ENCODE results near the gene FEM1B.

Gene FEM1B

GRCh38 chr15:68304589-68305337 is 27.2 kb downstream of the FEM1B start:
- Mint-ChIP-seq H3K9me3 (no peaks in the 10 kb centered on the region), H3K27ac (no peak overlapping the region), H3K27me3 (peaks cover 18% of the 10 kb centered on the region), H3K4me3 (no peak overlapping the region), H3K36me3 (peaks cover 5% of the 10 kb centered on the region), H3K4me1 (peaks cover 11% of the 10 kb centered on the region)
- ATAC-seq = no peak

- ATAC-seq = no peak
- peaks cover 11% of the 10 kb centered on the region for H3K4me1 Mint-ChIP-seq
- peaks cover 5% of the 10 kb centered on the region for H3K36me3 Mint-ChIP-seq
- H3K27ac Mint-ChIP-seq = no peak overlapping the region
- peaks cover 18% of the 10 kb centered on the region for H3K27me3 Mint-ChIP-seq
- H3K9me3 Mint-ChIP-seq = no peaks in the 10 kb centered on the region
- no peak overlapping the region for H3K4me3 Mint-ChIP-seq
Measured at GRCh38 chr15:68305420-68305871, 27.9 kb downstream of the FEM1B start.

- no peak overlapping the region for H3K4me3 Mint-ChIP-seq
- no peaks in the 10 kb centered on the region for H3K9me3 Mint-ChIP-seq
- H3K36me3 Mint-ChIP-seq = no peaks in the 10 kb centered on the region
- H3K4me1 Mint-ChIP-seq = peaks cover 11% of the 10 kb centered on the region
- no peak for ATAC-seq
- peaks cover 18% of the 10 kb centered on the region for H3K27me3 Mint-ChIP-seq
- peak overlapping the region; percentile 17 for H3K27ac Mint-ChIP-seq
Measured at GRCh38 chr15:68307131-68307928, 29.8 kb downstream of the FEM1B start.

GRCh38 chr15:68309024-68309423 is 31.5 kb downstream of the FEM1B start:
- no peaks in the 10 kb centered on the region for H3K36me3 Mint-ChIP-seq
- H3K4me1 Mint-ChIP-seq = peaks cover 11% of the 10 kb centered on the region
- ATAC-seq = no peak
- no peaks in the 10 kb centered on the region for H3K9me3 Mint-ChIP-seq
- no peak overlapping the region for H3K27ac Mint-ChIP-seq
- H3K4me3 Mint-ChIP-seq = no peak overlapping the region
- H3K27me3 Mint-ChIP-seq = peaks cover 26% of the 10 kb centered on the region

- peaks cover 39% of the 10 kb centered on the region for H3K27me3 Mint-ChIP-seq
- no peaks in the 10 kb centered on the region for H3K9me3 Mint-ChIP-seq
- H3K27ac Mint-ChIP-seq = no peak overlapping the region
- peaks cover 11% of the 10 kb centered on the region for H3K4me1 Mint-ChIP-seq
- H3K4me3 Mint-ChIP-seq = no peak overlapping the region
- no peaks in the 10 kb centered on the region for H3K36me3 Mint-ChIP-seq
- ATAC-seq = no peak
Measured at GRCh38 chr15:68310178-68310803, 32.7 kb downstream of the FEM1B start.

- ATAC-seq = no peak
- Mint-ChIP-seq H3K4me3 (no peak overlapping the region), H3K27me3 (peaks cover 44% of the 10 kb centered on the region), H3K4me1 (peaks cover 11% of the 10 kb centered on the region), H3K9me3 (no peaks in the 10 kb centered on the region), H3K27ac (no peak overlapping the region), H3K36me3 (no peaks in the 10 kb centered on the region)
Measured at GRCh38 chr15:68310804-68311463, 33.4 kb downstream of the FEM1B start.

GRCh38 chr15:68311464-68311835 is 33.9 kb downstream of the FEM1B start:
- no peaks in the 10 kb centered on the region for H3K9me3 Mint-ChIP-seq
- no peaks in the 10 kb centered on the region for H3K36me3 Mint-ChIP-seq
- peaks cover 7% of the 10 kb centered on the region for H3K4me1 Mint-ChIP-seq
- peaks cover 44% of the 10 kb centered on the region for H3K27me3 Mint-ChIP-seq
- no peak overlapping the region for H3K27ac Mint-ChIP-seq
- no peak for ATAC-seq
- no peak overlapping the region for H3K4me3 Mint-ChIP-seq

- no peak overlapping the region for H3K27ac Mint-ChIP-seq
- no peak overlapping the region for H3K4me3 Mint-ChIP-seq
- peaks cover 44% of the 10 kb centered on the region for H3K27me3 Mint-ChIP-seq
- no peak for ATAC-seq
- H3K36me3 Mint-ChIP-seq = no peaks in the 10 kb centered on the region
- no peaks in the 10 kb centered on the region for H3K9me3 Mint-ChIP-seq
- H3K4me1 Mint-ChIP-seq = peaks cover 1% of the 10 kb centered on the region
Measured at GRCh38 chr15:68311859-68312557, 34.5 kb downstream of the FEM1B start.

- no peaks in the 10 kb centered on the region for H3K36me3 Mint-ChIP-seq
- H3K27me3 Mint-ChIP-seq = peaks cover 38% of the 10 kb centered on the region
- no peaks in the 10 kb centered on the region for H3K9me3 Mint-ChIP-seq
- H3K4me1 Mint-ChIP-seq = no peaks in the 10 kb centered on the region
- H3K4me3 Mint-ChIP-seq = no peak overlapping the region
- H3K27ac Mint-ChIP-seq = no peak overlapping the region
- ATAC-seq = no peak
Measured at GRCh38 chr15:68312701-68313204, 35.2 kb downstream of the FEM1B start.

GRCh38 chr15:68313501-68314410 is 36.2 kb downstream of the FEM1B start:
- Mint-ChIP-seq H3K27ac (no peak overlapping the region), H3K27me3 (peaks cover 37% of the 10 kb centered on the region), H3K36me3 (no peaks in the 10 kb centered on the region), H3K4me3 (no peak overlapping the region), H3K4me1 (no peaks in the 10 kb centered on the region), H3K9me3 (no peaks in the 10 kb centered on the region)
- no peak for ATAC-seq

- Mint-ChIP-seq H3K27ac (no peak overlapping the region), H3K27me3 (peaks cover 44% of the 10 kb centered on the region), H3K9me3 (no peaks in the 10 kb centered on the region), H3K4me1 (no peaks in the 10 kb centered on the region), H3K36me3 (no peaks in the 10 kb centered on the region), H3K4me3 (no peak overlapping the region)
- no peak for ATAC-seq
Measured at GRCh38 chr15:68314563-68314962, 37.0 kb downstream of the FEM1B start.

- peaks cover 45% of the 10 kb centered on the region for H3K27me3 Mint-ChIP-seq
- H3K9me3 Mint-ChIP-seq = no peaks in the 10 kb centered on the region
- H3K27ac Mint-ChIP-seq = no peak overlapping the region
Measured at GRCh38 chr15:68315035-68315434, 37.5 kb downstream of the FEM1B start.

GRCh38 chr15:68315495-68316031 is 38.0 kb downstream of the FEM1B start:
- Mint-ChIP-seq H3K4me1 (no peaks in the 10 kb centered on the region), H3K4me3 (no peak overlapping the region), H3K27me3 (peaks cover 45% of the 10 kb centered on the region), H3K27ac (no peak overlapping the region), H3K9me3 (no peaks in the 10 kb centered on the region), H3K36me3 (no peaks in the 10 kb centered on the region)
- ATAC-seq = no peak

More at GRCh38 chr15:68315035-68315434, 37.5 kb downstream of the FEM1B start:
- no peak overlapping the region for H3K4me3 Mint-ChIP-seq
- no peaks in the 10 kb centered on the region for H3K4me1 Mint-ChIP-seq
- no peaks in the 10 kb centered on the region for H3K36me3 Mint-ChIP-seq
- no peak for ATAC-seq

All from stimulated activated memory B cell treated with anti-CD40 and anti-IgM and Interleukin-4, amounts not matched to agents 10 μg/mL and 1 μg/mL and 100 μg/mL, for 72 hours (primary cell).